A673 (cell line): ENCODE measurements around the gene TTC38.

ENCODE experiments used
- CTCF ChIP-seq: fragments of 300-800, 200-600 bp; sonication (generic); conservative IDR thresholded peaks from 2 replicates; pipeline ENCODE4 v1.5.1; 2017; ENCODE audit warnings: low read depth, mild to moderate bottlenecking, antibody characterized with exemption, low read length, moderate library complexity, mixed read lengths
- EZH2 ChIP-seq: fragments of 200-600 bp; sonication (generic); IDR thresholded peaks from 2 replicates; pipeline ENCODE4 v1.6.1; 2017; ENCODE audit warnings: borderline replicate concordance, low read depth, mild to moderate bottlenecking, mixed read lengths, antibody characterized with exemption, low read length; ENCODE audit not compliant: poor library complexity, severe bottlenecking

- TF ChIP-seq CTCF (no peak), EZH2 (no peak)
Observed at GRCh38 chr22:46292173-46292572, 24.4 kb downstream of the TTC38 start.
